AG04449 (cell line): ENCODE results near the gene ZFHX3.

Source experiments
- CTCF ChIA-PET: fragments of 350-600 bp; formaldehyde crosslinking; extraction: SDS; loops from one replicate; lab custom pipeline; 2021; ENCODE audit warnings: antibody characterized with exemption; lab: Yijun Ruan, JAX
- POLR2A ChIA-PET: fragments of 400-600, 350-600 bp; formaldehyde crosslinking; extraction: SDS; loops from one replicate; lab custom pipeline; 2020; ENCODE audit warnings: antibody characterized with exemption, inconsistent platforms; lab: Yijun Ruan, JAX
- DNase-seq: peaks from one replicate; pipeline ENCODE4 v3.0.0-alpha.2; 2010; ENCODE audit warnings: low read depth, low spot score
- H3K4me3 ChIP-seq: 2 replicates; pipeline ENCODE4 v1.5.1; 2011; ENCODE audit warnings: low read depth, mild to moderate bottlenecking, control low read depth, low read length
- CTCF ChIP-seq: IDR thresholded peaks from one replicate; pipeline ENCODE4 v1.5.1; 2011; ENCODE audit warnings: mild to moderate bottlenecking, moderate library complexity, low read length, control low read depth, inconsistent platforms; ENCODE audit not compliant: insufficient read depth; ENCODE audit errors: missing control alignments

The ZFHX3 gene

GRCh38 chr16:72793017-72793416, 254.9 kb downstream of the ZFHX3 start:
- no peak overlapping the region for H3K4me3 ChIP-seq
- DNase-seq = no peak
- CTCF ChIA-PET = interaction anchor here (0.7 to 1.2 kb wide), 2 partner anchors 39 to 1086 kb away, joined by 3 read pairs; no protein-coding TSS in a partner anchor
- POLR2A ChIA-PET = no interaction called here
- TF ChIP-seq CTCF = no peak

- CTCF ChIA-PET = interaction anchor here (0.9 to 1.4 kb wide), 2 partner anchors 15 to 41 kb away, joined by 4 to 5 read pairs; no protein-coding TSS in a partner anchor
- POLR2A ChIA-PET = no interaction called here
- TF ChIP-seq CTCF = no peak
Measured at GRCh38 chr16:72791786-72792185, 256.1 kb downstream of the ZFHX3 start.

GRCh38 chr16:72789921-72790320, 258.0 kb downstream of the ZFHX3 start:
- DNase-seq = no peak

More at GRCh38 chr16:72791786-72792185, 256.1 kb downstream of the ZFHX3 start:
- H3K4me3 ChIP-seq = no peak overlapping the region
- DNase-seq = no peak

GRCh38 chr16:72789465-72789864, 258.5 kb downstream of the ZFHX3 start:
- POLR2A ChIA-PET = no interaction called here

More at GRCh38 chr16:72789921-72790320, 258.0 kb downstream of the ZFHX3 start:
- ChIA-PET CTCF (interaction anchor here (1.6 kb wide), 1 partner anchor 43 kb away, joined by 8 read pairs; no protein-coding TSS in a partner anchor), POLR2A (interaction anchor here (0.9 kb wide), 1 partner anchor 12 kb away, joined by 3 read pairs; no protein-coding TSS in a partner anchor)
- H3K4me3 ChIP-seq = no peak overlapping the region
- no peak for TF ChIP-seq CTCF

GRCh38 chr16:72788269-72788809, 259.6 kb downstream of the ZFHX3 start:
- TF ChIP-seq CTCF = no peak
- CTCF ChIA-PET = interaction anchor here (1.2 kb wide), 1 partner anchor 12 kb away, joined by 3 read pairs; no protein-coding TSS in a partner anchor
- DNase-seq = no peak
- POLR2A ChIA-PET = no interaction called here
- H3K4me3 ChIP-seq = peak overlapping the region; percentile 68

More at GRCh38 chr16:72789465-72789864, 258.5 kb downstream of the ZFHX3 start:
- DNase-seq = no peak
- TF ChIP-seq CTCF = no peak
- CTCF ChIA-PET = interaction anchor here (1.2 to 1.6 kb wide), 2 partner anchors 11 to 43 kb away, joined by 3 to 8 read pairs; no protein-coding TSS in a partner anchor
- no peak overlapping the region for H3K4me3 ChIP-seq

- TF ChIP-seq CTCF = no peak
- POLR2A ChIA-PET = interaction anchor here (1.0 kb wide), 1 partner anchor 10 kb away, joined by 3 read pairs; no protein-coding TSS in a partner anchor
- DNase-seq = peak; percentile 77
- CTCF ChIA-PET = interaction anchor here (1.2 to 1.4 kb wide), 2 partner anchors 284 to 294 kb away, joined by 4 read pairs; no protein-coding TSS in a partner anchor
- H3K4me3 ChIP-seq = peak overlapping the region; percentile 68
Measured at GRCh38 chr16:72787514-72788268, 260.2 kb downstream of the ZFHX3 start.
